HG03280 (cell line): ENCODE results near the gene EML6.

Experiments used
- ATAC-seq: cut with Tn5 transposase; IDR thresholded peaks from one replicate; pipeline ENCODE4 v1.9.1; 2021; ENCODE audit warnings: mild to moderate bottlenecking, moderate library complexity; ENCODE audit not compliant: unreplicated experiment

The EML6 gene

DNA sequence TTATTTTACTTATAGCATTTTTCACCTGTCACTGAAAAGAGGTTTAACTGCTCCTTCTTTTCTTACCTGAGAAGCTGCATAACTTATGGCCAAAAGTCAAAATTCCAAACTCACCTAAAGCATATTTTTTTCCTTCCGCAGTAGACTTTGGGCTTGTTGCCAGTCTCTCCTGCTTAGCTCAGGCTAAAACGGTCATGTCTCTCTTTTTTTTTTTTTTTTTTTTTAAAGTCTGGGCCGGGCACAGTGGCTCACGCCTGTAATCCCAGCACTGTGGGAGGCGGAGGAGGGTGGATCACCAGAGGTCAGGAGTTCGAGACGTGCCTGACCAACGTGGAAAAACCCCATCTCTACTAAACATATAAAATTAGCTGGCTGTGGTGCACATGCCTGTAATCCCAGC lies 213.3 kb downstream of the EML6 start:
- ATAC-seq: no peak

DNA sequence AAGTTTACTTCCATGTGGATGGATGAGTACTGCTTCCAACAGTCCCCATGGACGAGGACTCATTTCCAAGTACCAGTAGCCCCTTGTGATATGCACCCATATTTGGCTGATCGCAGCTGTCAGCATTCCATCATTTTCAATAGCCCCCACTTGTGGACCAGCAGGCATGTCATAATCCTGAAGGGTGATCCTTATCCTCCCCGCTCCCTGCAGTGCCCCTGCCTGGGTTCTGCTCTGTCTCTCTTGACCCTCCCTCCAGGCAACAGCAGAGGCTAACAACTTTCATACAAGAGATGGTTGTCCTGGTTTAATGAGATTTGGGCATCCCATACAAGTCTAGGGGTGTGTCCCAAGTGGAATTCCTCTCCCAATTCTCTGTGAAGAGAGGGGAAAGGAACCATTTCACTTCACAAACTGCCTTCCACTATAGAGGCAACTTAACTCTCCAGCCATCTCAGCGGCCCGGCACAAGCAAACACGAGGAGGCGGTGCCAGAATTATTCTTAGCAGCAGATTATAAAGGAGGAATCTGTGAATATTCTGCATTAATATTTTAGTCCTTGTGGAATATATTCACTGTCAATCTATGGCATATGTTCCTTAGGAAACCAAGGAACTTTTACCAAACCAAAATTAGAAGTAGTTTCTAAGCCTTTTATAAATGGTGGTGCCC lies 216.1 kb downstream of the EML6 start:
- ATAC-seq: no peak

DNA sequence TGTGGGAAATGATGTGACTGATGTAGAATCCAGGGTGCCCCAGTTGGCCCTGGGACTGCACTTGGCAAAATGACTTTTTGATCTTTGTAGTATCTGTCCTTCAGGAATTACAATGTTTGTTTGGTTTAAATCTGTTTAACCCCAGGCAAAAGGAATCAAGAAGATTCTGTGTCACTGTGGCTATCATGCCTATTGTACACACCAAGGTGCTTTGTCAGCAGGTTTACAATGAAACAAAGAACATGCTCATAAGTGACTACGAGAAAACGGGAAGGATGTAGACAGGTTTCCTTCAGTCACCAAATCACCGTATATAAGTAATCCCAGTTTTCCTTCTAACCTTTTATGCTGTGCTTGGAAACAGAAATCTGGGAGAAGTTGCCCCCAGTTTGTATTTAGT lies 217.3 kb downstream of the EML6 start:
- ATAC-seq: no peak

DNA sequence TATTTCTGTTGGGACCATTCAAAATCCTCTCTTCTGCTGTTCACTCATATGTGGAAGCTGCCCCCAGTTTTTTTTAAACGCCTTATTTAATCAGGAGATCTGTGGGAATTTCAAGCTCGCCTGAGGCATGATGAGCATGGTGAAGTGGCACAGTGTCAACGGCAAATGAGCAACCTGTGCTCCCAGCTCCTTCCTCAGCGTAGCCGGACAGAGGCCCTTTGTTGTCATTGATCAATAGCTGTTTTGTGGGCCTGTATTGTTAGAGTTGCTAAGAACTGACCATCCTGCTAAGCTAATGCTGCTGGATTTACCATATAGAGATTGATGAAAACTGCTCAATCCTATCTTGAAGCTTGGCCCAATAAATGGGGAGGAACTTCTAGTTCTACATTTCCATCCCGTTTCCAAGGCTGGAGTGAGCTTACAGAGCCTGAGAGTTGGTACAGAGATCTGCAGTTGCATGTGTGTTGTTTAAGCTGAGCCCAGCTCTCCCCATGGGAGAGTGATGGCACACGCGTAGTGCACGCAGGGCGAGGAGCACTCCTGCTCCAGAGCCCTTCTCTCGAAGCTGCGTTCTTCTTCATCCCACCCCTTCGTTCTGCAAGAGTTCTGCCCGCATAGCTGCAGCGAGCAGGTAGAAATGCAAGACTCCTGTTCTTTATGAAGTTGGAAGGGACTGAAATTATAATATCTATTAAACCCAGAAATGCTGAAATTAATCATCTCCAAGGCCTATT lies 218.0 kb downstream of the EML6 start:
- no peak for ATAC-seq

DNA sequence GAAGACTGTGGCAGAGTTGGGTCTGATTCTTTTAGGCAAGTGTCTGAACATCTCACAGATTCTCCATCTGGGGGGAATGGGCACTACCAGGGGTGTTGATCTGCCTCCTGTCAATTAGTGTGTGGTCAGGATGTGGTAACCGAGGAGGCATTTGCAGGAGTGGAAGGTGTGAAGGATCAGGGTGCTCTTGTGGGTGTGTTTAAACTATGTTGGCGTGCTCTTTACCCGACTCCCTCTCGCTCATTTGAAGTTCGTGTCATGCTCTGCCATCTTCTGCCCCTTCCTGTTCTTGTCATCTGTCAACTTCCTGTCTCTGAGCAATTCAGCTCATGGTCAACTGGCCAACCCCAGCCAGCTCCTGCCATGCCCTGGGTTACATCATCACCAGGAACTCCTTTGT lies 218.9 kb downstream of the EML6 start:
- ATAC-seq: no peak

DNA sequence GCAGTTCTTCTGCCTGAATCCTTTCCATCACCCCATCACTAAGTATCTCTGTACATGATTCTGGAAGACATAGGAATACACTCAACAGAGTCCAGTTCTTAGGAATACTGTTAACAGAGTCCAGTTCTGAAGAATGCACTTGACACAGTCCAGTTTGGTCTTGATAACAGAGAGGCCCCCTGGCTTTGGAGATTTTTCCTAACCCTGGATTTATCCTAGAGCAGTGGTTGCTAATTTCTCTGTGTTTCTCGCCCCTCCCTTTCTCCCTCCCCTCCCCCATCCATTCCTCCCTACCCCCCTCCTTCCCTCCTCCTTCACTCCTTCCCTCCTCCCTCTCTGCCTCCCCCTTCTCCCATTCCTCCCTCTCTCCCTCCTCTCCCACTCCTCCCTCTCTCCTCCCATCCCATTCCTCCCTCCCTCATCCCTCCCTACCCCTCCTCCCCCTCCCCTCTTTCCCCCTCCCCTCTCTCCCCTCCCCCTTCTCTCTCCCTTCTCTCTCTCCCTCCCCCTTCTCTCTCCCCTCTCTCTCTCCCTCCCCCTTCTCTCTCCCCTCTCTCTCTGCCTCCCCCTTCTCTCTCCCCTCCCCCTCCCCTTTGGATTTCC lies 221.4 kb downstream of the EML6 start:
- ATAC-seq: no peak

DNA sequence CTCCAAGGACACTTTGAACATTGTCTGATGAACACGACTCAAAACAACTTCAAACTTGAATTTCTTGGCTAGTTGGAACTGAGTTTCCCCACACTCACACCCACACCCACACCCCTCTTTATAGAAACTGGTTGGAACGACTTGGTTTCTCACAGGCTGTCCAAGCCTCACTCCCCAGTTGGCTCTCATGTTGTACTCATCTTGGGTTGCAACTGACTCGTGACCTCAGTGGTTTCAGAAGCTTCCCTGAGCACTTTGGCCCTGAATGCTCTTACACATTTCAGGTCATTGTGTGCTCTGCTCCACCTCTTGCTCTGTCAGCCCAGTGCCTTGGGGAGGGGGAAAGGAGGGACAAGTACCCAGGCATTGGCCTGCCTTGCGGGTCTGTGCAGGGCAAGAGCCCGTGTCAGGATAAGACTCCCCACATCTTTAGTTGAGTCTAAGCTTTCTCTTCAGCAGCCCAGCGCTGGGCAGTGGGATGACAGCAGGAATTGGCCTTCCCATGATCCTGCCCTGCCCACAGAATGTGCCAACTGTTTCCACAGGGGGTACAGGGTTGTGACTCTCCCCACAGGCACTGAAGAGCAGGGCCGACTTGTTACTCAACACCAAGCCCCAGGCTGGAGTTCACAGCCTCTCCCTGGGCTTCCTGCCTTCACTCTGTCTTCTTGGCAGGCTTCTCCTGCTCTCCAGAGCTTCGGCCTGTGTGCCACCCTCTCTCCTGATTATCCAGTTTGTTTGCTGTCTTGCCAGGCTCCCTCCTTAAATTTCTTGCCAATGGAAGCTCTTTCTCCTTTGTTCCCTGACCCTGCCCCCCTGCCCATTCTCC lies 222.1 kb downstream of the EML6 start:
- ATAC-seq: peak; percentile 65

DNA sequence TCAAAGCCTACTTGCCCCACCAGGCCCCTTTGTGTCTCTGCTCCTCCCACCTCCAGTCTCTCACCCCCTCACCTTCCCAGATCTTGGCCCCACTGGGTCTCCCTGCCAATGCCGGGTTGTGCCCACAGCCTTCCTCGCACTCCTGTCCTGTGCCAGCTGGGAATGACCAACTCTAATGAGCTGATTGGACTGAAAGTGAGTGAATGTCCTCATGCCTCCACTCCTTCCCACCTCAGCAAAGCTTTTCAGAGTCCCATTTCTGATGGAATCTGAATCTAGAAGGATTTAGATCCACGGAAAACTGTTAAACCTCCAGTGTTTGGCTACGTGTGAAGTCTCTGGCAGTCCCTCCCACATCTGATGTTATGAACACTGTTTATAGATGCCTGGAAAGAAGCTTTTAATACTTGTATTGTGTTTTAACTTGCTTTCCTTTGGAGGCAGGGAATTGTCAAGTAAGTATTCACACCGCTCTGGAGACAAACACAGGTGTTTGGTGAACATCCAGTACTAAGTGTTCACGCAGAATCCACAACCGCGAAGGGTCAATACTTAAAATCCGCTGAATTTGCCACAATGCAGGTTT lies 222.9 kb downstream of the EML6 start:
- no peak for ATAC-seq

DNA sequence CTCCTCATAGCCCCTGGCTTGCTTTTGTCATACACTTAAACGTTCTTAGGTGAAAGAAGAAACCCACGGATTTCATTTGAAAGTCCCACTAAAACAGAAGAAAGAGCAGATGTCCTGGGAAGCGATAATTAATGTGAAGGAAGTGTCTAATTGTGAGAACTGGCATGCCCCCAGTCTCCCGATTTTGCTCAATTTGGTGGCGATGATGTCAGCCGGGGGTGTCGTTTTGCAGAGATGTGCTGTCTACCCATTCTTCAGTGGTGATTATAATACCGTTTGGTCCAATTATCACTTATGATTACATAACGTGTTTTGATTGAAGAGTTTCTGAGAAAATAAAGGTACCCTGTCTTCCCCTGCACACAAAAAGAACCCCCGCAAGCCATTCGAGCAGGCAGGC lies 223.7 kb downstream of the EML6 start:
- ATAC-seq: no peak

DNA sequence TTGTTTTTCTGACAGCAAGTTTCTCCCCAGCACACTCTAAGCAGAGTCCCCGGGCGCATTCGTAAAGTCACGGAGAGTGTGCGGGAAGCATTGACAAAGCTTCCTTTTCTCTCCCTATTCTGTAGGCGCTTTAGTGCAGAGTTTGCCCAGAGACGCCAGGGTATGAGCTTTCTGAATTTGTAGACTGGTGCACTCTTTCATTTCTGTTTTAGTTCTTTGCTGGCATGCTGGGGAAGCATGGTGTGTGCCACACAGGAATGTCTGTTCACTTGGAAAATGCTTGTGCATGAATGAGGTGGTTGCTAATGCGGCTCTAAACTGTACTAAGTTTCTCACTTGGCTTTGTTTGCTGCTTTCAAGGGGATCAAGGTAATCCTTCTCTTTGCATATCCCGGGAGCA lies 224.2 kb downstream of the EML6 start:
- ATAC-seq: no peak

DNA sequence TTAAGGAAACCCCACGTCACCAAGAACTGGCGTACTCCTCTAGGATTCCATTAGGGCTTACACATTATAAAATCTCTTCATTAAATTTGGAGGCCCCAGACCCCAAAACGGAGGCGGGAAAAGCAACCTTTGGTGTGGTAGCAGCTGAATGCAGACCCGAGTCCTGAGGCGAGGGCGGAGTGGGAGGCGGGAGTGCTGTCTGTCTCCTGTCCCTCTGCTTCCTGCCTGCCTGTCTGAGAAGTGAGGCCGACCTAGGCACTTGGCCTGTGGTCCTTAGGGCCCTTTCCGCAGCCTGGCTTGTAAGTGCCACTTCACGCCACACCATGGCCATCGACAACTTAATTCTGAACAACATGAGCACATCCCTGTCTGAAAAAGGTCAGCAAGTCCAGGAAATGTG lies 224.7 kb downstream of the EML6 start:
- ATAC-seq: no peak

DNA sequence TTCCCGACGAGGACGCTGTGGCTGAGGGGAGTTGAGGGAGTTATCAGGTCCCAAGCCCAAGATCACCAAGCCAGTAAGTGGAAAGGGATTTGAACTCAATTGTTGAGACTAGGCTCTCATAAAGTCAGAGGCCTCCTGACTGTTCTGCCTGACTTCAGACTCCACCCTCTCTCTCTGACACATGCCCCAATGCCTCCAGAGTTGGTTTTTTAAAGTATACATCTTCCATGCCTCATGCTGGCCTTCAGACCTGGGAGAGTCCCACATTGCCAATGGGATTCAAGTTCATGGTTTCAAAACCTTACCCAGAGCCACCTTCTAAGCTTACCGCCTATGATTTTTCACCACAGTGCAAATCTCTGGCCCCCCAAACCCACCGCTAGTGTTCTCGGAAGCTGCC lies 226.0 kb downstream of the EML6 start:
- ATAC-seq: no peak

DNA sequence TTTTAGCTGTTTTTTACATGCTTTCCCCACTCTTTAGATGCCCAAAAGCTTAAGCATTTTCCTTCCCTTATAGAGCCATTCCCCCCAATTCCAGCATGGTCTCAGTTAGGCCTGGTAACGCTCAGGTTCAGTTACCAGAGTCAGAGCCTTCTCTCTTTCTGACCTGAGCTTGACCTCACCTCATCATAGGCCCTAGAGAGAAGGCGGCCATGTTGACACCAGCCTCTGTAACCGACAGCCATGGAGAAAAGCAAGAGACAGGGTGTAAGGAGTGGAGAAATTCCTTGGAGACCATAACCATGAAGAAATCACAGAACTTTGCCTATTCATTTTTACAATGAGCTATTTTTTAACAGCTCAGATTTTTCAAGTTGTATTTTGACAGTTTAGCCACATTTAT lies 227.3 kb downstream of the EML6 start:
- no peak for ATAC-seq

DNA sequence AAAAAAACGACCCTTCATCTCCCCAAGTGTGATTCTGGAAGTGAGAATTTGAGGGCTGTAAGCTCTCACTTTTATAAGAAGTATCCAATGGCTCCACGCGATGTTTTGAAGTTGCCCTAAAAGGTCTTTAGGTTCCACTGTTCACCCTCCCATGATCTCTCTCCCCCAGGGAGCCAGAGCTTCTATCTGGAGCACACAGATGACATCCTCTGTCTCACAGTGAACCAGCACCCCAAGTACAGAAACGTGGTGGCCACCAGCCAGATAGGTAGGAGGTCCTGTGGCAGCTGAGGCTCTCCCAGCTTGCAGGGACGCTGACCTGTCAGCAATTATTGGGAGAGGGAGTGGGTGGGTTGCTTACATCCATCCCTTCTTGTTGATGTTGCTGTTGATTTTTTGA lies 229.0 kb downstream of the EML6 start:
- ATAC-seq: no peak

DNA sequence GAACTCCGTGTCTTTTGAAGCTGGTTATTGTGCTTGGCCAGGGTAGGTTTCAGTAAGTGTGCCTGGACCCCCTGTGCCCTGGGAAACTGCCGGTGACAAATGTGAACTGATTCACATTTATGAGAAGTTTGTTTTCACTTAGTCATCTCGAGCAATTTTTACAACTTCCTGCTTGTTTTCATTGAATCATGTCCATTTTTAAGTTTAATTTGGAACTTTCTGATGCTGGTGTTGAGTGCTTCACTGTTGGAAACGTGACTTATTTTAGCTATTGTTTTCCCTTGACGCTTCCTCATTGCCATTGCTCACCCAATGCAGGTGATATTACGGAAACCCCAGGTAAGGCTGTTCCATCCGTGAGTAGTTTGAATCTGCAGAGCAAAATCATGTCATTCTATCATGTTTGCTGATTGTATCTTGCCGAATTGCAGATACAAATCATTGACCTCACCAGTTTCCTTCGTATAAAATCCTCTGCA lies 229.6 kb downstream of the EML6 start:
- ATAC-seq: no peak

DNA sequence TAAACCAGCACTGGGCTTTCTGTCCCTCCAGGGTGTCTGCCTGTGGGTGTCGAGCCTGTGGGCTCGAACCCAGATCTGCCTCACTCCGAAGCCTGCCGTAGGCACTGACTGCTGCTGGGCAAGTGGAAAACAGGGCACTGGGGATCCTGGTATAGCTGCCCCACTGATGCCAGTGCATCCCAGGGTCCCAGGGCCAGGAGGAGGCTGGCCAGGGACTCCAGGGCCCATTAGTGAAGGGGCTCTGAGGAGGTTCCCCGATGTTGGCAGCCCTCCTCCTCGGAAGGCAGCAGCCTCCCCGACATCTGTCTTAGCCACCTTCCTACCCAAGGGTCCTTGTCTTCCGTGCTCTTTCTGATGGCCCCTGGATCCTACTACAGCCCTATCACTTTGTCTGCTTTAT lies 230.7 kb downstream of the EML6 start:
- ATAC-seq: no peak

DNA sequence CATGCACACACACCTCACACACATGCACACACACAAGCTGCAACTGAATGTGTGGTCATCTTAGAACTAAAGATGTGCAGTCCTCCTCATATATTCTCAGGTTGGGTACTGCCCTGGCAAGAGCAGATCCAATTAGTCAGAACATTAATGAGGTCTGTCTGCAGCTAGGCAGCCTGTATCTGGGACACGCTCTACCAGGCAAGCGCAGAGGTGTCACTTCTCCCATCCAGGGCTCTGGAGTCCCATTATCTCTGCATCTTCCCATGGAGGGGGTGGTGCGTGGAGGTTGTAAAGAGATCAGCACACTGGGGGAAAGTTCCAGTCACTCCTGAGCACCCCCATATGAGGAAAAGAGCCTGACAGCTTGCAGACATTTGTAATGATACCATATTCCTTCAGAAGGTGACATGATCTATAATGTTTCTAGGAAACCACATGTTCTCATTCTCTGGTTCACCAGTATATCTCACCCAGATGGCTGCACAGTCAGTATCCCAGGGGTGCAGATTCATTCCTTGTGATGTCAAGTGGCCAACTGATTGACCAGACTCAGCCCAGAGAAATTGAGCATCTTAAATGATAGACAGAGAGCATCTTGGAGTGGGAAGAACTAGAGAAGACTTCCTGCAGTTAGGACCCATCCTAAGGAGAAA lies 231.4 kb downstream of the EML6 start:
- ATAC-seq: no peak

DNA sequence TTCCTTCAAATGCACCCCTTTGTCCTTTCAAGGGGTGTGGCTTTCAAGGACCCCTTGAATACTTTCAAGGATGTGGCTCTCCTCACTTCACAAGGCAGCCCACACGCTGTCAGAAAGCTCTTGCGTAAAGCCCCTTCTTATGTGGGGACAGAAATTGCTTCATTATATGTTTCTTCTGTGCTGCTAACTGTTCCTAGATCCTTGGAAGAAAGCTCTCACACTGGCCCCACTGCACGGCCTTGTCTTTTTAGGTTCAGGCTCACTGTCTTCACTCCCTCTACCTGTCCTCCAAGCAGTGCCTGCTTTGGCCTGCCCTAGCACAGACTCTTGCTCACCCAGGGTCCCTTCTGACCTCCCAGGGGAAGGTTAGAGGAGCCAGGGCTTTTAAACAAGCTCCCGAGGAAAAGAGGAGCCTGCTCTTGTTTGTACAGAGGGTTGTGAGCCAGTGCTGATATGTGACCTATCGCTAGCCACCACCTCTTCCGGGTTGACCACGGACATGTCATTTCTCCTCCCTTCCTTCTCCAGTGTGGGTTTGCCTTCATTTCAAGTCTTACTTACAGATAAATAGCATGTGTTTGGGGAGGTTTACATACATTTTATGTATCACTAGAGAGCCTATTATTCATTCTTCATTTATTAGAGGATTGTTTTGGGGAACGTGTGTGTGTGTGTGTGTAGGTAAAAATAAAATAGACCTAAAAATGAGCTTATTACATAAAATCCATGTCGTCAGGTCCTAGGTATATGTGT lies 232.1 kb downstream of the EML6 start:
- no peak for ATAC-seq

DNA sequence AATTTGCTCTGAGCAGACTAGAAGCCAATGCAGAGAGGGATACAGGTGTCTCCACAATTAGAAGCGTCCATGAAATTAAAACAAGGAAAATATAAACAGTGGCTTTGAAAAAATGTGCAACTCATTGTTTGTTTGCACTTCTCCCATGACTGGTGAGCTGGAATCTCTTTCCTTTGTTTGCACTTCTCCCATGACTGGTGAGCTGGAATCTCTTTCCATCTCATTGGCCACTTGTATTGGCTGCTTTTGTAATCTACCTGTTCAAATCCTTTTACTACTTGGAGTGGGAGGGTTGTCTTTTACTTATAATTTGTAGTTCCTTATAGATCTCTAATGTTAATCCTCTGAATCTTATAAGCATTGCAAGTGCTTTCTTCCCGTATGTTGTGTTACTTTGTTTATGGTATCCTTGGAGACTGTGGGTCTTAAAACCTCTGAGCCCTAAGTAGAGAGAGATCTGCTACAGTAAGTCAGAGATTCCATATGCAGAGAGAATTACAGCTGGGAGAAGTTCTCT lies 232.7 kb downstream of the EML6 start:
- ATAC-seq: no peak
